ENCODE results near the gene C14orf132.

DNA sequence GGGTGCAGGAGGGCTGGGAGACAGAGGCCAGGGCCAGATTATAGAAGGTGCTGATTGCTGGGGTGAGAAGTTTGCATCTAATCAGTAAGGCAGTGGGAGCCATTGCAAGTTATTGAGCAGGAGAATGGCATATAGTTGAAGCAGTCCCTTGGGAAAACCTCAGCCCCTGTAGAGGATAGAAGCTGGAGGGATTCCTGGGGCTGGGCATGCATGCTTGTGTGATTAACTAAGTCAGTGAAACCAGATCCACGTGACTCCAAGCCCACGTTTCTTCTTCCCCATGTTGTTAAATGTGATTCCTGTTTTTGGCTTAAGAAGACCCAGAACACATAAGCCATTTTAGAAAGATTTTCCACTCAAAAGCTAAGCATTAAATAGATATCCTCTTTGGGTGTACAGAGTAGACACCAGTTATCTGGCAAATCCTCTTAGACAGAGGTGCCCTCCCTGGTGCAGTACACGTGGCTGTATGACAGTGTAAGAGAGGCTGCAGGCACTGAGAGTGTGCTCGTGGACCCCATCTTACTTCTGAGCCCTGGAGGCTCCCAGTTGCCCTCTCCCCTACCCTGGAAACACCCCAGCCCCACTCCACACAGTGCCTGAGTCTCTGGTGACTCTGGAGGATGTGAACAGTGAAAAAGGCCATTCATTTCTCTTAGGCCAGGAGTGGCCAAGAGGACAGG lies 3.2 kb downstream of the C14orf132 start:
- TF ChIP-seq, protein P1, sequence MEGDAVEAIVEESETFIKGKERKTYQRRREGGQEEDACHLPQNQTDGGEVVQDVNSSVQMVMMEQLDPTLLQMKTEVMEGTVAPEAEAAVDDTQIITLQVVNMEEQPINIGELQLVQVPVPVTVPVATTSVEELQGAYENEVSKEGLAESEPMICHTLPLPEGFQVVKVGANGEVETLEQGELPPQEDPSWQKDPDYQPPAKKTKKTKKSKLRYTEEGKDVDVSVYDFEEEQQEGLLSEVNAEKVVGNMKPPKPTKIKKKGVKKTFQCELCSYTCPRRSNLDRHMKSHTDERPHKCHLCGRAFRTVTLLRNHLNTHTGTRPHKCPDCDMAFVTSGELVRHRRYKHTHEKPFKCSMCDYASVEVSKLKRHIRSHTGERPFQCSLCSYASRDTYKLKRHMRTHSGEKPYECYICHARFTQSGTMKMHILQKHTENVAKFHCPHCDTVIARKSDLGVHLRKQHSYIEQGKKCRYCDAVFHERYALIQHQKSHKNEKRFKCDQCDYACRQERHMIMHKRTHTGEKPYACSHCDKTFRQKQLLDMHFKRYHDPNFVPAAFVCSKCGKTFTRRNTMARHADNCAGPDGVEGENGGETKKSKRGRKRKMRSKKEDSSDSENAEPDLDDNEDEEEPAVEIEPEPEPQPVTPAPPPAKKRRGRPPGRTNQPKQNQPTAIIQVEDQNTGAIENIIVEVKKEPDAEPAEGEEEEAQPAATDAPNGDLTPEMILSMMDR (IDR thresholded peaks at IDR 0.05; ENCODE audit: insufficient read depth, low read depth, low read length) = no peak
- TF ChIP-seq EZH2 (IDR thresholded peaks at IDR 0.05; ENCODE audit: insufficient read depth, low read length) = no peak

Data from astrocyte (in vitro differentiated cells and primary cell).